Right lung (tissue), 5 donors: ENCODE measurements around the gene DLL1. TPM values are rescaled to one million over a fixed set of nuclear protein-coding genes. Genes with fewer than 3 reads are reported as not detected.

Source experiments
- DNase-seq, 2 donors: peaks; one replicate each; pipeline ENCODE4 v3.0.0-alpha.2; 2013
- polyA plus RNA-seq, 5 donors: library from polyadenylated mRNA; unstranded; fragments of 120-200 nt; gene quantifications; one replicate each; pipeline versions ENCODE4 v1.2.1 to v1.2.3, GENCODE V29; 2013; ENCODE audit warnings: inconsistent platforms in 1 of 5, low replicate concordance in 1 of 5; ENCODE audit not compliant: insufficient read length in 5 of 5, insufficient read depth in 1 of 5

DLL1 gene
- polyA plus RNA-seq, 5 donors: 7.0 to 13.7 (median 9.5) TPM

GRCh38 chr6:170296423-170296745, 5.5 kb upstream of the DLL1 start:
- DNase-seq: no peak

- no peak for DNase-seq
These were observed 4.9 kb upstream of the DLL1 start for GRCh38 chr6:170295510-170296422.

- DNase-seq: no peak
These were observed 4.1 kb upstream of the DLL1 start for GRCh38 chr6:170294813-170295509.

DNA sequence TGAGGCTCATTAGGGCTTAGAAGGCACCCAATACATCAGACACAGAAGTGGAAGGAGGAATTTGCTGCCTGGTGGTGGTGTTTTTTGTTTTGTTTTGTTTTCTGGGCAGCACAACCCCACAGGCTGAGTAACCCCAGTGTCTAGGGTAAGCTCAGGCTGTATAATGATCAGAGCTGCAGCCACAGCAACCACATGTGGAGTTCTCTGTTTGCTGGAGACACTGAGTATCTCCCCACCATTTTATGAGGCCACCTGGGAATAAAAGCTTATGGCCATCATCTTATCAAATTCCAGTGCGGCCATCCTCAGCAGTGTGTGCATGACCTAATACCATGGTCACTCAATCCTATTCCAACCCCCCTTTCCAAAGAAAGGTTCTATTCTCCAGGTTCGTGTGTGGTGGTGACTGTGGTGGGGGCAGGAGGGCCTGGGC, 3.4 kb upstream of the DLL1 start:
- no peak for DNase-seq

DNA sequence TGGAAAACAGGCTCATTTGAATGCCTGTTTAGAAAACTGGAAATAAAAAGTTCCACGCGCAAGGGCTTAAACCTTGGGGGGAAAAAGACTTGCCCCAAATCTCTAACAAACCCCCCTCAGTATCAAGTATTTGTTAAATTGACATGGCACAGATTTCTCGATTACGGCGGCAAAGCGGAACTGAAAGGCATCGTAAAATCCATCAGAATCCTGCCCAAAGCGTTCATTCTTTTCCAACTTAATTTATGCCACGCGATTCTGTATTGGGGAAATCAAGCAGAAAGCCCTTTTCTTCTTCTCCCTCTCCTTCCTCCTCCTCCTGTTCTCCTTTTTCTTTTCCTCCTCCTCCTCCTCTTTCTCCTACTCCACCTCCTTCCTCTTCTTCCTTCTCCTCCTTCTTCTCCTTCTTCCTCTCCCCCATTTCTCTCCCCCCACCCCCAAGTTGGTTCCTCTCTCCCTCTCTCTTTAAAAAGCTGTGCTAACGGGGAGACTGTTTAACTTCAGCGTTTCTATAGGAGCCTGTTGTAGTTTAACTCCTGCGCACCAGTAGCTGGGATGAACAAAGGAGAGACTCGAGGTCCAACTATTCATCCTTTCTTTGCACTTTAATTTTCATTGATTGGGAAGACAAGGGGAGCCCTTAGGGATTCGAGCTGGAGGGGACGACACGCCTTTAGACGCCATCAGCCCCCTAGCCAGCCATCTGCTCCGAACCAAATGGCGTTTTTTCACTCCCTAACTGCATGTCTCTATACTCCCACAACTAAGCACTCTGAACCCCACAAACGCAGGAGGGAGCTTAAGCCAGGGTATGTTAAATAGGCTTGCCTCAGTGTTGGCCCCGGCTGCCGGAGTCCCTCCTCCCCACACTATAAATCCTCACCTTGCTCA, 2.7 kb upstream of the DLL1 start:
- DNase-seq: no peak

DNA sequence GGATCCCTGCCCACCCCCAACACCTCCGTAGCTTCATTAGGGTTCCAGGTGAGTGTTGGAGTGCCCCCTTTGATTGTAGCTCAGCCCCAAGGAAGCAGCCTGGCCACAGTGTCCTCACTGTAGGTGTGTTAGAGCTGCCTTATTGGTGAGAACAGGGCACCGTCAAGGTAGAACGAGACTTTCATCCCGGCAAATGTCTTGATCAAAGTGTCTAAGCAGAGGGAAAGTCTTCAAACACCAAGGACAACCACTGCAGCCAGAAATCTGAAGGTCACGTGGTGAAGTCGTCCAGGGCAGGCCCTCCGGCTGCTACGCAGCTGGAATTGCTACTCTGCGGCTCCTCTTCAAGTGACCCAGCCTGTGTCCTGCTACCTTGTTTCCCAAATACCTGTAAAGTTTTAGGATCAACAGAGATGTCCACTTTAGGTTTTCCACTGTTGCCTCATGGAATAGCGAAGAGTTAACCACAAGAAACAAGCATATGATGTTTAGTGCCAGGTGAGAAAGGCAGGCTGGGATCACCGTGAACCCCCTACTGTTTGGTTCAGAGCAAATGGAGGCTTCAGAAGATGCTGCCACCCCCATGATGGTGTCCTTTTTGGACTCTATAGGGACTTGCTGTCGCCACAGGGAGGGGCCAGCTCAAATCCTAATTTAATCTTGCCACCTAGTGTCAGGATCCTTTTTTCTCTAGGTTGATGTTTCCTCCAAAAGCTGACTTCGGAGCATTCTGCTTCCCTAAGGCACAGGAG, 1.7 kb upstream of the DLL1 start:
- DNase-seq: no peak

GRCh38 chr6:170292111-170292406, 1.2 kb upstream of the DLL1 start:
- no peak for DNase-seq

- DNase-seq: no peak
These were observed 613 bp upstream of the DLL1 start for GRCh38 chr6:170291271-170292110.

DNA sequence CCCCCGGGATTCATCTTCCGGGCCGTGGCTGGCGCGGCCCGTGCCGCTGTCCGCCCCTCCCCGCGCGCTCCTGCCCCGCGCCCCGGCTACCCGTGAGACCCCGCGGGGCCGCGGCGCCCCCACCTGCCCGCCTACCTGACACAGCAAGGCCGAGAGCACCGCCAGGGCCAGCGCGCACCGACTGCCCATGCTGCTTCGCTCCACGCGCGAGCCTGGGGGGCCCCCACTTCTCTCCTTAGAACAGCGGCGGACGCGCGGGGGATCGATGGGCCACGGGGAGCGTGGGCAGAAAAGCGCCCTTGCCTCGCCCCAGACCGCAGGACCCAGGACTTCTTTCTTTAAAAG, 955 bp downstream of the DLL1 start:
- no peak for DNase-seq

DNA sequence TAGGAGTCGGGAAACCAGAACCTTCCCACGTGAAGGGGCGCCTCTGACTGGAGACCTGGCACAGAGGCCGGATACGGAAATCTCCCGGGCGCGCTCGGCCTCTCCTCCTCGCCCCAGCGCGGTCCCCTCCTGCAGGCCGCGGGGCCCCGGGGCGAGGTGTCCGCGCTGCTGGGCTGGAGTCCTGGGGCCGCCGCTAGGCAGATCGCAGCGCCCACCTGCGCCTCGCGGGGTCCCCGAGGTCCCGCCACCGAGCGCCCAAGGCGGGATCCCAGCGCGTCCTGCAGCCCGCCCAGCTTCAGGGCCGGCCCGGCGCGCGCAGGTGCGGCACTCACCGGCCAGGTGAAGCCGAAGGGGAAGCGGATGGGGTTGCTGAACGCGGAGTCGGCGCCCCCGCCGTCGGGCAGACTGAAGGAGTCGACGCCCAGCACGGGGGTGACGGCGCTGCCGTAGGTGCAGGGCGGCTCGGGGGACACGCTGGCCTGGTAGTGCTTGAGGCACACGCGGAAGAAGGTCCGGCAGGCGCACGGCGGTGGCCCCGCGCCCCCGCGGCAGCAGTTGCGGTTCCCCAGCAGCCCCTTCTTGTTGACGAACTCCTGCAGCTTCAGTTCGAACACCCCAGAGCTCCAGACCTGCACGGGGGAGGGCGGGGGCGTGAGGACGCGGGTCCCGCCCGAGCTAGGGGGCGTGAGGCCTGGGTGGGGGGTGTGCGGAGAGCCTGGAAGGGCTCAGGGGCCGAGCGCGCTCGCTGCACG, 1.5 kb downstream of the DLL1 start:
- no peak for DNase-seq

GRCh38 chr6:170288852-170289179, 2.1 kb downstream of the DLL1 start:
- no peak for DNase-seq

DNA sequence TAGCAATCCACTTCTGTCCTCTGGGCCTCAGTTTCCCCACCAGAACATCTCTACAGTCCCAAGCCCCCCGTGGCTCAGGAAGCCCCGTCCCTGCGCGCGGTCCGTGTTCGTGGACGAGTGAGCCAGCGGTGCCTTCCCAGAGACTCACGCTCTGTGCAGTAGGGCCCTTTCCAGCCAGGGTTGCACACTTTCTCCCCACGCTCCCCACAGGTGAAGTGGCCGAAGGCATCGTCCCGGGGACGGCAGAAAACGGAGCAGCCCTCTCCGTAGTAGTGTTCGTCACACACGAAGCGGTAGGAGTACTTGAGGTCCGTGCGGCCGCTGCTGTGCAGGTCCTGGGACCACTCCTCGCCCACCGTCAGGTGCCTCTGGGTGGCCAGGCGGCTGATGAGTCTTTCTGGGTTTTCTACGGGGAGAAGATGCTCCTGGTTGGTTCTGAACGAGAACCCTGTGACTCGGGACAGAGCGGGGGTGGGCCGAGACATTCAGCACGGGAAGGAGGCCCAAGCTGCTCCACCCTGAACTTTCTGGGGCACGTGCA, 2.7 kb downstream of the DLL1 start:
- DNase-seq: no peak

DNA sequence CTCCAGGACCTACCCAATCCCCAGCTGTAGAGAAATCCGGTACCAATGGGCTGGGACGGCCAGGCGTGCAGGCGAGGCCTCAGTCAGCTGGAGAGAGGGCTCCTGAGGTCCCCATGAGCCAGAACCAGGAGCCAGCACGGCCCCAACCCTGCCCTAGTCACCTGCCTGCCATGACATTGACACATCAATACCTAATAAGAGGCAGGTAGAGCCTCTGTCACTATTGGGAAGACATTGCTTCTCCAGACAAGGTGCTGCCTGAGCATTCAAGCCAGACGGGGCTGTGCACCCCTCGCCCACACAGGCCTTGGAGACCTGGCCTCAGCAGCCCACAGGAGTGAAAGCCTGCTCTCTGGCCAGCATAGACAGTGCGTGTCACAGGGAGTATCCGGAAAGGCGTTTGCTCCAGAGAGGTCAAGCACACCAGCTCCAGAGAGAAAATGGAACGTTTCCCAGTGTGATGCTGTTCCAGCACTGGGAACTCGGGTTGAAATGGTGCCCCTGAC, 3.5 kb downstream of the DLL1 start:
- no peak for DNase-seq

GRCh38 chr6:170286934-170287265, 4.0 kb downstream of the DLL1 start:
- no peak for DNase-seq

GRCh38 chr6:170286246-170286933, 4.5 kb downstream of the DLL1 start:
- no peak for DNase-seq

DNA sequence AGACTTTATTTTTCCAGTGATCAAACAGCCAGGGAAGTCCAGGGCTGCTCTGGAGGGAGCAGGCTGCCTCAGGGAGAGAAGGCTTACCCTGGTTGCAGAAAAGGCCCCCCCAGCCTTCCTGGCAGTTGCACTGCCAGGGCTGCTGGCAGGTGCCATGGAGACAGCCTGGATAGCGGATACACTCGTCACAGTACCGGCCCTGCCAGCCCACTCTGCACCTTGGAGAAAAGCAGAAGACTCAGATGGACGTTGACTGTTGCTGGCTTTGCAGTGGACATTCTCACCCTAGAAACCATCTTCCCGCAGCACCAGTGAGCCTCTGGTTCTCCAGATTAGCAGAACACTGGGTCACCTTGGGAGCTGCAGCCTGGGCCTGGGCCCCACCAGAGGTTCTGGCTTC, 5.4 kb downstream of the DLL1 start:
- DNase-seq: no peak

DNA sequence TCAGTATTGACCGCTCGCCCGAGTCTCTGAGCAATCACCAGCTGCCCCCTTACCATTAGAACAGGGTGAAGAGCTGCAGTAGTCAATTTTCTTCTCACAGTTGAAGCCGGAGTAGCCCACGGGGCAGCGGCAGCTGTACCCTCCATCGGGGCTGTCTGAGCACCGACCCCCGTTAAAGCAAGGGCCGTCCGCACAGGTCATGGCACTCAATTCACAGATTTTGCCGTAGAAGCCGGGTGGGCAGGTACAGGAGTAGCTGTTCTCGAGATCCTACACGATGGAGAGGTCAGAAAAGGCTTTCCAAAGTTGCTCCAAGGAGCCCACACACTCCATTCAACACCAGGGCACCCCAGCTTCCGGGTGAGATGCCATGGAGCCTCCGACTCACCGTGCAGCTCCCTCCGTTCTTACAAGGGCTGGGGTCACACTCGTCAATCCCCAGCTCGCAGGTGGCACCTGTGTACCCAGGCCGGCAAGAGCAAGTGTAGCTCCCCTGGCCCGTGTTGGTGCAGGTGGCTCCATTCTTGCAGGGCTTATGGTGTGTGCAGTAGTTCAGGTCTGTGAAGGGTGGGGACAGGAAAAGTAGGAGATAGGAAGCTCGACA, 5.9 kb downstream of the DLL1 start:
- DNase-seq: no peak

DNA sequence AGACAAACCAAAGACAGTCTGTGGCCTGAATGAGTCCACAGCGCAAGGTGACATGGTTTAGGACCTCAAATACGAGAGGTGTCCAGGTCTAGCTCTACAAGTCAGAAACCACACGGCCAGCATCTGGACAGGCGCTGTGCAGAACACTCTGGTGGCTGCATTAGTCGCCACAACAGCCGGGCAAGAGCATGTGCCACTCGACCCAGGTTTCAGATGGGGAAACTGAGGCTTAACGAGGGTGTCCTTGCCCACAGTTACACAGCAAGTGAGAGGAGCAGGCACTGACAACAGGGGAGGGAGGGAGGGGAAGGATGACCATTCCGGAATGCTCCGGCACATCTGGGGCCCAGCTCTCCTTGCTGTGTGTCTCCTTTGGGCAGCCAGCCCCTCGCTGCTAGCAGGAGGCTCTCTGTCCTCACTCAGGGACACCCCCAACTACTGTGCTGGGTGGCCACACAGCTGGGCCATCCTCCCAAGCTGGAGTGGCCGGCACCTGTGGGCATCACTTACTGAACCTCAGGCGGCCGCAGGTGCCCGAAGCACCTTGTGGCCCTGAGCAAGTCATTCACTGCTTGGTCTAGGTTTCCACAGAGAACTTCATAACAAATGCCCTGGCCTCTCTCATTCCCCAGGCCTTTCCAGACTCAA, 6.6 kb downstream of the DLL1 start:
- no peak for DNase-seq
